GM12891 (cell line): ENCODE measurements around the gene LRRC4.

Experiments used
- POLR2A ChIP-seq: IDR thresholded peaks from 2 replicates; pipeline ENCODE4 v1.6.1; 2011; ENCODE audit warnings: low read depth, low read length, control low read depth
- POLR2AphosphoS5 ChIP-seq: IDR thresholded peaks from 2 replicates; pipeline ENCODE4 v1.6.1; 2011; ENCODE audit warnings: low read depth, low read length, control low read depth
- SPI1 ChIP-seq: IDR thresholded peaks from 2 replicates; pipeline ENCODE4 v1.6.1; 2011; ENCODE audit warnings: low read depth, low read length, control low read depth
- TAF1 ChIP-seq: IDR thresholded peaks from 2 replicates; pipeline ENCODE4 v1.6.1; 2011; ENCODE audit warnings: low read depth, low read length, control low read depth

GRCh38 chr7:128041203-128041602, 10.0 kb upstream of the LRRC4 start:
- TF ChIP-seq POLR2A (no peak), POLR2AphosphoS5 (no peak), SPI1 (no peak), TAF1 (no peak)
